HepG2 (cell line): ENCODE data around the gene TAPBP. TPM values are rescaled to one million over a fixed set of nuclear protein-coding genes. Genes with fewer than 3 reads are reported as not detected.

Source experiments
- ARID2 ChIP-seq: sonication (generic); formaldehyde crosslinking; IDR thresholded peaks from 2 replicates; pipeline ENCODE4 v1.8.1; 2022; ENCODE audit warnings: mild to moderate bottlenecking, missing genetic modification reagents, borderline replicate concordance
- CBX2 ChIP-seq, 2 experiments: fragments of 200-600 bp in 1 of 2; sonication (generic); formaldehyde crosslinking in 1 of 2; IDR thresholded peaks; 2 replicates each; pipeline versions ENCODE4 v1.7.0 to v1.8.1; 2018 to 2022; ENCODE audit warnings: low read depth in 2 of 2, low read length in 1 of 2, mild to moderate bottlenecking in 1 of 2, missing genetic modification reagents in 1 of 2
- DNMT3B ChIP-seq: conservative IDR thresholded peaks from 2 replicates; pipeline ENCODE4 v1.6.1; 2016; ENCODE audit warnings: missing biosample characterization, control low read depth
- GATAD2A ChIP-seq: IDR thresholded peaks from 2 replicates; pipeline ENCODE4 v1.6.1; 2016
- GFI1 ChIP-seq: sonication (generic); formaldehyde crosslinking; IDR thresholded peaks from 2 replicates; pipeline ENCODE4 v1.5.0; 2020; ENCODE audit warnings: missing genetic modification reagents, mild to moderate bottlenecking, borderline replicate concordance
- KDM5A ChIP-seq: fragments of 200-600 bp; sonication (generic); IDR thresholded peaks from 2 replicates; pipeline ENCODE4 v1.7.0; 2018; ENCODE audit warnings: antibody characterized with exemption, mild to moderate bottlenecking, low read length, borderline replicate concordance
- NR2C2 ChIP-seq: sonication (generic); formaldehyde crosslinking; IDR thresholded peaks from 2 replicates; pipeline ENCODE4 v1.4.0; 2020; ENCODE audit warnings: missing genetic modification reagents, mild to moderate bottlenecking, moderate library complexity, borderline replicate concordance
- REXO4 ChIP-seq: sonication (generic); formaldehyde crosslinking; IDR thresholded peaks from 2 replicates; pipeline ENCODE4 v1.8.0; 2022; ENCODE audit warnings: missing genetic modification reagents, mild to moderate bottlenecking, borderline replicate concordance
- SCMH1 ChIP-seq: sonication (generic); formaldehyde crosslinking; IDR thresholded peaks from 2 replicates; pipeline ENCODE4 v1.9.0; 2021; ENCODE audit warnings: missing genetic modification reagents, mild to moderate bottlenecking, borderline replicate concordance
- SNRNP70 ChIP-seq: fragments of 200-400 bp; formaldehyde crosslinking; IDR thresholded peaks from 2 replicates; pipeline ENCODE4 v1.6.1; 2017; ENCODE audit warnings: mild to moderate bottlenecking, low read depth, low read length, moderate library complexity
- TBX3 ChIP-seq: fragments of 450-650 bp; IDR thresholded peaks from 2 replicates; pipeline ENCODE4 v1.6.1; 2017; ENCODE audit warnings: antibody characterized with exemption, mild to moderate bottlenecking, inconsistent platforms, borderline replicate concordance
- TEAD2 ChIP-seq: sonication (generic); formaldehyde crosslinking; IDR thresholded peaks from 2 replicates; pipeline ENCODE4 v1.9.0; 2021; ENCODE audit warnings: missing genetic modification reagents
- YY1 ChIP-seq: IDR thresholded peaks from 2 replicates; pipeline ENCODE4 v1.6.1; 2011; ENCODE audit warnings: low read length, low read depth, moderate library complexity, mild to moderate bottlenecking; ENCODE audit not compliant: insufficient read depth, insufficient replicate concordance
- ZBTB7B ChIP-seq: sonication (generic); formaldehyde crosslinking; IDR thresholded peaks from 2 replicates; pipeline ENCODE4 v1.4.0; 2020; ENCODE audit warnings: missing genetic modification reagents
- ZNF3 ChIP-seq: IDR thresholded peaks from 2 replicates; pipeline ENCODE4 v1.7.0; 2017; ENCODE audit warnings: inconsistent platforms
- ZNF468 ChIP-seq: sonication (generic); formaldehyde crosslinking; IDR thresholded peaks from 2 replicates; pipeline ENCODE4 v1.8.0; 2022; ENCODE audit warnings: mild to moderate bottlenecking, moderate library complexity, missing genetic modification reagents
- ZNF563 ChIP-seq: sonication (generic); formaldehyde crosslinking; IDR thresholded peaks from 2 replicates; pipeline ENCODE4 v1.8.0; 2022; ENCODE audit warnings: mild to moderate bottlenecking, moderate library complexity, missing genetic modification reagents
- ZNF577 ChIP-seq: sonication (generic); formaldehyde crosslinking; IDR thresholded peaks from 2 replicates; pipeline ENCODE4 v1.4.0; 2020; ENCODE audit warnings: mild to moderate bottlenecking, low read depth, missing genetic modification reagents, borderline replicate concordance
- ZNF710 ChIP-seq: sonication (generic); formaldehyde crosslinking; IDR thresholded peaks from 2 replicates; pipeline ENCODE4 v1.5.0; 2020; ENCODE audit warnings: mild to moderate bottlenecking, missing genetic modification reagents, borderline replicate concordance
- polyA plus RNA-seq, 8 experiments: library from polyadenylated mRNA; depleted of rRNA in 3 of 8; stranded (reverse) in 7 of 8; unstranded in 1 of 8; fragments of >200 nt; fragmentation: Illumina TruSeq in 4 of 8; extraction: Trizol in 4 of 8; gene quantifications; 2 replicates each; pipeline versions ENCODE4 v1.2.1 to v1.2.3, GENCODE V29; 2011 to 2016; ENCODE audit warnings: low read depth in 4 of 8, missing spikeins in 1 of 8, mixed read lengths in 1 of 8; ENCODE audit not compliant: insufficient read depth in 1 of 8
- total RNA-seq, 5 experiments: library from RNA; depleted of rRNA; stranded (reverse); fragments of >200 nt; fragmentation: Illumina TruSeq; extraction: Trizol; gene quantifications; 2 replicates each; pipeline ENCODE4 v1.2.3, GENCODE V29; 2016; ENCODE audit warnings: low read depth in 1 of 5
- TF ChIP-seq, protein P1 (sequence below): sonication (generic); formaldehyde crosslinking; IDR thresholded peaks from 2 replicates; pipeline ENCODE4 v1.8.0; 2022; ENCODE audit warnings: mild to moderate bottlenecking, missing genetic modification reagents; ENCODE audit not compliant: insufficient replicate concordance
- TF ChIP-seq, protein P2 (sequence below): sonication (generic); formaldehyde crosslinking; IDR thresholded peaks from 2 replicates; pipeline ENCODE4 v1.5.0; 2020; ENCODE audit warnings: mild to moderate bottlenecking, missing genetic modification reagents

TAPBP gene
- total and polyA plus RNA-seq, 2 of the 13 experiments (the other 11 are each of a cell fraction or from before 2014, with no cell fraction given), result 27.4 to 32.3 TPM

DNA sequence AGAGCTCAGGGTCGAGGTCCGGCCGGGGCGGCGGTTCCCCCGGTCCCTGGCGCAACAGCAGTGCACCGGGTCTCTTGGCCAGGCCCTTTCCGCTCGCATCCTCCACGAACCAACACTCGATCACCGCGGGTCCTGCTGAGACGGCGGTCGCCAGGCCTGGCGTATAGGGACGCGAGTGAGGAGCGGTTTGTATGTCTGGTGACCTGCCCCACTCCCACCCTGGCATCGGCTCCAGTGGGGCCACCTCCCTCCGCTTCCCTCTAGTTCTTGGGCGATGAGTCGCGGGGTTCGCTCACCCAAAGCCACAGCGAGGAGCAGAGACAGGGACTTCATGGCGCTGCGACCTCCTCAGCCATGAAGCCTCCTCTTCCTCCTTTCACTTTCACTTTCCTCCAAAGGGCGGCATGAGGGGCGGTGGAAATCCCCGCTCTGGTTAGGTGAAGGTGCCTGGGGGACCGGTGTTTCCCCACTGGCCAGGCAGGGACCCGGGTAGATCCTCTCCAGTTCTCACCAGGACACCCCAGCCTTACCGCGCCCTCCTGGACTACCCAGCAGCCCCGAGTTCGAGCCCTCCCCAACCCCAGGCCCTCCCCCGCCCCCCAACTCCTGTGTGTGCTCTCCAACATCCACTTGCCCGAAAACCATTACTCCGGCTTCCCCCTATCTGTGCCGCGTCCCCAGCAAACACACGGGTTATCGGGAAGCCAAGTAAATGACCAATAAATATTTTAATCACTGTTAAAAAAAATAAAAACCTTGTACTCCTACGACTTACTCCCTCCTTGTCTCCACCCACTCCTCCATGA, at the start of gene TAPBP (continued):
- TF ChIP-seq ZNF577 (CRISPR knock-in tag) (no peak), NR2C2 (CRISPR knock-in tag) (no peak), ZNF3 (CRISPR knock-in tag) (no peak), SCMH1 (CRISPR knock-in tag) (no peak), GATAD2A (CRISPR knock-in tag) (peak; percentile 19; the same call in 1 of the 2 replicates), REXO4 (CRISPR knock-in tag) (no peak), ZBTB7B (CRISPR knock-in tag) (no peak), ZNF710 (CRISPR knock-in tag) (no peak), TEAD2 (no peak), ARID2 (CRISPR knock-in tag) (no peak), DNMT3B (CRISPR knock-in tag) (no peak), GFI1 (no peak), ZNF468 (CRISPR knock-in tag) (no peak), CBX2 (IDR thresholded peaks at IDR 0.05; ENCODE audit: low read depth, low read length) (no peak), CBX2 (CRISPR knock-in tag; IDR thresholded peaks at IDR 0.05; ENCODE audit: low read depth) (no peak), TBX3 (no peak), KDM5A (no peak), SNRNP70 (no peak), ZNF563 (CRISPR knock-in tag) (no peak), YY1 (no peak)
- TF ChIP-seq, protein P1, sequence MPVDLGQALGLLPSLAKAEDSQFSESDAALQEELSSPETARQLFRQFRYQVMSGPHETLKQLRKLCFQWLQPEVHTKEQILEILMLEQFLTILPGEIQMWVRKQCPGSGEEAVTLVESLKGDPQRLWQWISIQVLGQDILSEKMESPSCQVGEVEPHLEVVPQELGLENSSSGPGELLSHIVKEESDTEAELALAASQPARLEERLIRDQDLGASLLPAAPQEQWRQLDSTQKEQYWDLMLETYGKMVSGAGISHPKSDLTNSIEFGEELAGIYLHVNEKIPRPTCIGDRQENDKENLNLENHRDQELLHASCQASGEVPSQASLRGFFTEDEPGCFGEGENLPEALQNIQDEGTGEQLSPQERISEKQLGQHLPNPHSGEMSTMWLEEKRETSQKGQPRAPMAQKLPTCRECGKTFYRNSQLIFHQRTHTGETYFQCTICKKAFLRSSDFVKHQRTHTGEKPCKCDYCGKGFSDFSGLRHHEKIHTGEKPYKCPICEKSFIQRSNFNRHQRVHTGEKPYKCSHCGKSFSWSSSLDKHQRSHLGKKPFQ (CRISPR knock-in tag), result peak; percentile 49
- TF ChIP-seq, protein P2, sequence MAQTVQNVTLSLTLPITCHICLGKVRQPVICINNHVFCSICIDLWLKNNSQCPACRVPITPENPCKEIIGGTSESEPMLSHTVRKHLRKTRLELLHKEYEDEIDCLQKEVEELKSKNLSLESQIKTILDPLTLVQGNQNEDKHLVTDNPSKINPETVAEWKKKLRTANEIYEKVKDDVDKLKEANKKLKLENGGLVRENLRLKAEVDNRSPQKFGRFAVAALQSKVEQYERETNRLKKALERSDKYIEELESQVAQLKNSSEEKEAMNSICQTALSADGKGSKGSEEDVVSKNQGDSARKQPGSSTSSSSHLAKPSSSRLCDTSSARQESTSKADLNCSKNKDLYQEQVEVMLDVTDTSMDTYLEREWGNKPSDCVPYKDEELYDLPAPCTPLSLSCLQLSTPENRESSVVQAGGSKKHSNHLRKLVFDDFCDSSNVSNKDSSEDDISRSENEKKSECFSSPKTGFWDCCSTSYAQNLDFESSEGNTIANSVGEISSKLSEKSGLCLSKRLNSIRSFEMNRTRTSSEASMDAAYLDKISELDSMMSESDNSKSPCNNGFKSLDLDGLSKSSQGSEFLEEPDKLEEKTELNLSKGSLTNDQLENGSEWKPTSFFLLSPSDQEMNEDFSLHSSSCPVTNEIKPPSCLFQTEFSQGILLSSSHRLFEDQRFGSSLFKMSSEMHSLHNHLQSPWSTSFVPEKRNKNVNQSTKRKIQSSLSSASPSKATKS (CRISPR knock-in tag), result no peak
